ENCODE results near the gene GSG1.

DNA sequence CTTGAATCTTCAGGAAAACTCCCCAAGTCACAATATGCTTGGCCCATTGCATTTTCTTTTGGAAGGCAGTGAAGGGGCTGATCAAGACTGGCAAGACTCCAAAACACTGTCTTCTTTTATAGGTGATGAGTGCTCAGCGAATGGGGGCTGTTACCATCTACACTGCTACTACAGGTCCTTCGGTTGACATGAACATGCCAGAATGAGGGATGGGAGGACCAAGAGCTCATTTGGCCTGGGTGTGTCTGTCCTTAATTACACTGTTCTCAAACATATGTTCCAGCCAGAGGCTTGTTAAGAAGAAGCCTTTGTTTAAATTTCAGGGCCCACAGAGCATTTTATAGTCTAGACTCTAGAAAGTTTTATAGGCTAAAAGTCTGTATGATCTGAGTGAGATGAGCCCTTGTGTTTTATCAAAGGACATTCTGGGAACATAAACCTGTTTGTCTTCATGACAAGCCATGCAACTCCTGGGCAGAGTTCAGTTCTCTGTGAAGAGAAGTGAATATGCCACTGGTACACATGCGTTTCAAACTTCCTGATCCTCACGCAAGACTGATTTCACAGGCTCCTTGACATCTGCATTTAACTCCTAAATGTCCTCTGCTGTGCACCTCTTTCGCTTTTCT is 64.0 kb downstream of the GSG1 start:
- TF ChIP-seq RAD21 (IDR thresholded peaks at IDR 0.05; ENCODE audit: low read depth) (no peak), CREB1 (IDR thresholded peaks at IDR 0.05; ENCODE audit: low read depth) (no peak), YY1 (IDR thresholded peaks at IDR 0.05; ENCODE audit: low read depth) (no peak), TCF12 (IDR thresholded peaks at IDR 0.05; ENCODE audit: low read depth) (no peak), EP300 (IDR thresholded peaks at IDR 0.05; ENCODE audit: borderline replicate concordance) (no peak), FOXM1 (IDR thresholded peaks at IDR 0.05; ENCODE audit: borderline replicate concordance, low read depth) (no peak)
- TF ChIP-seq, protein P1, sequence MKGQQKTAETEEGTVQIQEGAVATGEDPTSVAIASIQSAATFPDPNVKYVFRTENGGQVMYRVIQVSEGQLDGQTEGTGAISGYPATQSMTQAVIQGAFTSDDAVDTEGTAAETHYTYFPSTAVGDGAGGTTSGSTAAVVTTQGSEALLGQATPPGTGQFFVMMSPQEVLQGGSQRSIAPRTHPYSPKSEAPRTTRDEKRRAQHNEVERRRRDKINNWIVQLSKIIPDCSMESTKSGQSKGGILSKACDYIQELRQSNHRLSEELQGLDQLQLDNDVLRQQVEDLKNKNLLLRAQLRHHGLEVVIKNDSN (IDR thresholded peaks at IDR 0.05), result no peak
- TF ChIP-seq, protein P2, sequence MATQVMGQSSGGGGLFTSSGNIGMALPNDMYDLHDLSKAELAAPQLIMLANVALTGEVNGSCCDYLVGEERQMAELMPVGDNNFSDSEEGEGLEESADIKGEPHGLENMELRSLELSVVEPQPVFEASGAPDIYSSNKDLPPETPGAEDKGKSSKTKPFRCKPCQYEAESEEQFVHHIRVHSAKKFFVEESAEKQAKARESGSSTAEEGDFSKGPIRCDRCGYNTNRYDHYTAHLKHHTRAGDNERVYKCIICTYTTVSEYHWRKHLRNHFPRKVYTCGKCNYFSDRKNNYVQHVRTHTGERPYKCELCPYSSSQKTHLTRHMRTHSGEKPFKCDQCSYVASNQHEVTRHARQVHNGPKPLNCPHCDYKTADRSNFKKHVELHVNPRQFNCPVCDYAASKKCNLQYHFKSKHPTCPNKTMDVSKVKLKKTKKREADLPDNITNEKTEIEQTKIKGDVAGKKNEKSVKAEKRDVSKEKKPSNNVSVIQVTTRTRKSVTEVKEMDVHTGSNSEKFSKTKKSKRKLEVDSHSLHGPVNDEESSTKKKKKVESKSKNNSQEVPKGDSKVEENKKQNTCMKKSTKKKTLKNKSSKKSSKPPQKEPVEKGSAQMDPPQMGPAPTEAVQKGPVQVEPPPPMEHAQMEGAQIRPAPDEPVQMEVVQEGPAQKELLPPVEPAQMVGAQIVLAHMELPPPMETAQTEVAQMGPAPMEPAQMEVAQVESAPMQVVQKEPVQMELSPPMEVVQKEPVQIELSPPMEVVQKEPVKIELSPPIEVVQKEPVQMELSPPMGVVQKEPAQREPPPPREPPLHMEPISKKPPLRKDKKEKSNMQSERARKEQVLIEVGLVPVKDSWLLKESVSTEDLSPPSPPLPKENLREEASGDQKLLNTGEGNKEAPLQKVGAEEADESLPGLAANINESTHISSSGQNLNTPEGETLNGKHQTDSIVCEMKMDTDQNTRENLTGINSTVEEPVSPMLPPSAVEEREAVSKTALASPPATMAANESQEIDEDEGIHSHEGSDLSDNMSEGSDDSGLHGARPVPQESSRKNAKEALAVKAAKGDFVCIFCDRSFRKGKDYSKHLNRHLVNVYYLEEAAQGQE (IDR thresholded peaks at IDR 0.05; ENCODE audit: low read depth), result no peak
